Fibroblast of pulmonary artery (primary cell): Measurements from ENCODE around the gene KLHL26.
A peak's percentile ranks its signal among the peaks of the same experiment; 100 is the strongest.

Experiments used
- DNase-seq: peaks from one replicate; pipeline ENCODE4 v3.0.0-alpha.2; 2010; ENCODE audit warnings: low read depth
- H3K4me3 ChIP-seq: replicated peaks from 2 replicates; pipeline ENCODE4 v1.5.1; 2011; ENCODE audit warnings: low read depth, mild to moderate bottlenecking, control low read depth, low read length, moderate library complexity
- TF ChIP-seq, protein P1 (sequence below): IDR thresholded peaks from 2 replicates; pipeline ENCODE4 v1.5.1; 2011; ENCODE audit warnings: mild to moderate bottlenecking, control low read depth, low read length, inconsistent platforms; ENCODE audit errors: missing control alignments

KLHL26 gene

DNA sequence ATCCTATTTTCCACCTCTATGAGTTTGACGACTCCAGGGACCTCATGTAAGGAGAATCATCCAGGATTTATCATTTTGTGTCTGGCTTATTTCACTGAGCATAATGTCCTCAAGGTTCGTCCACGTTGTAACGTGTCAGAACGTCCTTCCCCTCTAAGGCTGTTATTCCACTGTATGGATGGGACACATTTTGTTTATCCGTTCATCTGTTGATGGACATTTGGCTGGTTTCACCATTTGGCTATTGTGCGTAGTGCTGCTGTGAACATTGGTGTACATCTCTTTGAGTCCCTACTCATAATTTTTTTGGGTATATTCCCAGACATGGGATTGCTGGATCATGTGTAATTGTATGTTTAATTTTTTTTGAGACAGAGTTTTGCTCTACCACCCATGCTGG, 68.1 kb downstream of the KLHL26 start:
- H3K4me3 ChIP-seq = no peak overlapping the region
- TF ChIP-seq, protein P1, sequence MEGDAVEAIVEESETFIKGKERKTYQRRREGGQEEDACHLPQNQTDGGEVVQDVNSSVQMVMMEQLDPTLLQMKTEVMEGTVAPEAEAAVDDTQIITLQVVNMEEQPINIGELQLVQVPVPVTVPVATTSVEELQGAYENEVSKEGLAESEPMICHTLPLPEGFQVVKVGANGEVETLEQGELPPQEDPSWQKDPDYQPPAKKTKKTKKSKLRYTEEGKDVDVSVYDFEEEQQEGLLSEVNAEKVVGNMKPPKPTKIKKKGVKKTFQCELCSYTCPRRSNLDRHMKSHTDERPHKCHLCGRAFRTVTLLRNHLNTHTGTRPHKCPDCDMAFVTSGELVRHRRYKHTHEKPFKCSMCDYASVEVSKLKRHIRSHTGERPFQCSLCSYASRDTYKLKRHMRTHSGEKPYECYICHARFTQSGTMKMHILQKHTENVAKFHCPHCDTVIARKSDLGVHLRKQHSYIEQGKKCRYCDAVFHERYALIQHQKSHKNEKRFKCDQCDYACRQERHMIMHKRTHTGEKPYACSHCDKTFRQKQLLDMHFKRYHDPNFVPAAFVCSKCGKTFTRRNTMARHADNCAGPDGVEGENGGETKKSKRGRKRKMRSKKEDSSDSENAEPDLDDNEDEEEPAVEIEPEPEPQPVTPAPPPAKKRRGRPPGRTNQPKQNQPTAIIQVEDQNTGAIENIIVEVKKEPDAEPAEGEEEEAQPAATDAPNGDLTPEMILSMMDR = no peak
- no peak for DNase-seq

DNA sequence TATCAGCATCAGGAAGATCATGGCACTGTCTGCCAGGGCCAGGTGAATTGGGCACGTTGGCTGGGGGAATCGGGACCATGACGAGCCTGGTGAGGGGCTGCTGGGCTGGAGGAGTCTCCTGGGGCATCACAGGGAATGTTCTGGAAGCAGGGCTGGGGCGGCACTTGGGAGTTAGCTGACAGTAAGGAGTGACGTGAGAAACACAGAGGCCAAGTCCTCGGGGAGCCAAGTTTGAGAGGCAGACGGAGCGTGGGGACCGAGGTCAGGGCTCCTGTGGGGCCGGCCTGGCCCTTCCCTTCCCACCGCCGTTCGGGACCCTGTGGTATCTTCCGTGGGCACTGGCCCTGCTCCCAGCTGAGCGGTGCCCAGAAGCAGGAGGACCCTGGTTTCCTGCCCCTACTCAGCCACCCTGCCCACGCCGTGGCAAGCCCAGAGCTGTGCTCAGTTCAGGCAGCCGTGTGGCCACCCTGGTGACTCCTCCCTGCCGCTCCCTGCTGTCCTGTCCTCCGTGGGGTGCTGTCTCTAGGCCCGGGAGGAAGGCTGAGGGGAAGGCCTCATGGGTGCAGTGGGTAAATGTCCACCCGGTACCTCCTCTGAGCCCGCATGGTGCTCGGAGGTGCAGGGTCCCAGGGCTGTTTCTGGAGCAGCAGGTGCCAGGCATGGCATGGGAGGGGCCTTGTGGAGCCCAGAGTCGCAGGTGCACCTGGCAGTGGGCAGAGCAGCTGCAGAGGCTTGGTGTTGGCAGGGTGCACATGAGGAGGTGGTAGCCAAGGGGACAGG, 71.8 kb downstream of the KLHL26 start:
- no peak for DNase-seq
- no peak overlapping the region for H3K4me3 ChIP-seq
- TF ChIP-seq, protein P1 = no peak

GRCh38 chr19:18709546-18709945, 72.7 kb downstream of the KLHL26 start:
- TF ChIP-seq, protein P1 = no peak
- no peak overlapping the region for H3K4me3 ChIP-seq
- no peak for DNase-seq

- no peak for DNase-seq
- no peak overlapping the region for H3K4me3 ChIP-seq
- TF ChIP-seq, protein P1 = no peak
Measured at GRCh38 chr19:18710186-18710585, 73.4 kb downstream of the KLHL26 start.

DNA sequence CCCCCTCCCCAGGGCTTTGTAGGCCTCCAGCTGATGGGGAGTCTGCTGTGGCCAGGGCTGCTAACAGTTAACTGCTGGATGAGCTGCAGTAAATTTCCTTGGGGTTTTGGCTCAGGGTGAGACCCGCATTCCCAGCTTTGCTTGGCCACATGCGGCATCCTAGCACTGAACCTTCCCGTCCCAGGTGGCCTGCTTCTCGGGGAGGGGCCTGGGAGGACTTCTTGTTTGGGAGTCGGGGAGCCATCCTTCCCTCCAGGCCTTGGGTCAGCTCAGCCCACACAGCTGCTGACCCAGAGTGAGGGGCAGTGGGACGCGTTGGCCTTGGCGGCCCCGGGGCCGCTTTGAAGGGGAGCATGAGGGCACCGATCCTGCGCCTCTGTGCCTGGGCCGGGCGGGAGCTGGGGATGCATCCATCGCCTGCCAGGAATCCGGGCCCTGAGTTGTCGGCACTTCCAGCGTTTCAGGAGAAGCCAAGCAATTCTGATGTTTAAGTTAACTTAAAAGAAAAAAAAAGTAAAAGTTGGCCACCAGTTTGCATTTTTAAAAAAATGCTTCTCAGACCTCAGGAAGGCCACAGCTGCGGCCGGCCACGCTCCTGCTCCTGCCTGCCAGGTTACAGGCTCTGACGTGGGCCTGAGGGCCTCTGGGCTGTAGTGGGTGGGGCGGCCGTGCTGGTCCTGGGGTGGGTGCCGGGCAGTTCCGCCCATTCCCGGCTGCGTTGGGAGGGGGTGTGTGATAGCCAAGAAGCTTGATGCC, 74.3 kb downstream of the KLHL26 start:
- H3K4me3 ChIP-seq = no peak overlapping the region
- TF ChIP-seq, protein P1 = no peak
- DNase-seq = peak; percentile 38

DNA sequence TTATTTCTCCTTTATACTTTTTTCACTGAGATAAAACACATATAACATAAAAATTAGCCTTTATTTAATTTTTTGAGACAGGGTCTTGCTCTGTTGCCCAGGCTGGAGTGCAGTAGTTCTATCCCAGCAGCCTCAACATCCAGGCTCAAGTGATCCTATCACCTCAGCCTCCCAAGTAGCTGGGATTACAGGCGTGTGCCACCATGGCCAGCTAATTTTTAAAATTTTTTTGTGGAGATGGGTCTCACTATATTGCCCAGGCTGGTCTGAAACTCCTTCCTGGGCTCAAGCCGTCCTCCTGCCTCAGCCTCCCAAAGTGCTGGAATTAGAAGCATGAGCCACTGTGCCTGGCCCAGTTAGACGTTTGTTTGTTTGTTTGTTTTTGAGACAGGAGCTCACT, 75.1 kb downstream of the KLHL26 start:
- DNase-seq = no peak
- TF ChIP-seq, protein P1 = no peak
- H3K4me3 ChIP-seq = no peak overlapping the region
